Keratinocyte (primary cell): ENCODE results near the gene TGFBRAP1. TPM values are rescaled to one million over a fixed set of nuclear protein-coding genes. Genes with fewer than 3 reads are reported as not detected.

Experiments used
- DNase-seq: peaks from one replicate; pipeline ENCODE4 v3.0.0-alpha.2; 2011; ENCODE audit warnings: low read depth, missing footprints, low spot score
- FAIRE-seq: peaks from 2 replicates; lab custom pipeline; 2011; peaks lifted over from hg19 to GRCh38; lab: Jason Lieb, UNC
- H2AFZ ChIP-seq: 2 replicates; pipeline ENCODE4 v1.6.0; 2012; ENCODE audit warnings: low read length, control low read depth, inconsistent platforms; ENCODE audit not compliant: control insufficient read depth
- H3K27ac ChIP-seq: 2 replicates; pipeline ENCODE4 v1.5.1; 2011; ENCODE audit warnings: low read length; ENCODE audit not compliant: control insufficient read depth, insufficient read depth
- H3K27me3 ChIP-seq: 3 replicates; pipeline ENCODE4 v1.6.0; 2011; ENCODE audit warnings: low read length; ENCODE audit not compliant: control insufficient read depth, insufficient read depth; ENCODE audit errors: extremely low read depth
- H3K36me3 ChIP-seq, 2 experiments: 2 replicates in 1 of 2; 3 replicates in 1 of 2; pipeline ENCODE4 v1.5.1; 2011; ENCODE audit warnings: low read length in 2 of 2, mild to moderate bottlenecking in 1 of 2; ENCODE audit not compliant: control insufficient read depth in 2 of 2, insufficient read depth in 2 of 2; ENCODE audit errors: extremely low read depth in 1 of 2
- H3K4me1 ChIP-seq: 3 replicates; pipeline ENCODE4 v1.5.1; 2011; ENCODE audit warnings: low read length; ENCODE audit not compliant: control insufficient read depth, insufficient read depth; ENCODE audit errors: extremely low read depth
- H3K4me2 ChIP-seq: 3 replicates; pipeline ENCODE4 v1.6.0; 2011; ENCODE audit warnings: low read depth, low read length; ENCODE audit not compliant: control insufficient read depth, insufficient read depth; ENCODE audit errors: extremely low read depth
- H3K4me3 ChIP-seq, 3 experiments: fragments of 200-600 bp in 1 of 3; sonication (generic) in 1 of 3; 2 replicates in 2 of 3; 3 replicates in 1 of 3; pipeline ENCODE4 v1.5.1; 2011 to 2016; ENCODE audit warnings: low read length in 3 of 3, mild to moderate bottlenecking in 3 of 3, control low read depth in 2 of 3, inconsistent platforms in 1 of 3, low read depth in 1 of 3, mixed read lengths in 1 of 3, mixed run types in 1 of 3, moderate library complexity in 1 of 3; ENCODE audit not compliant: control insufficient read depth in 2 of 3, insufficient read depth in 2 of 3; ENCODE audit errors: extremely low read depth in 1 of 3
- H3K79me2 ChIP-seq: 2 replicates; pipeline ENCODE4 v1.6.0; 2012; ENCODE audit warnings: low read length; ENCODE audit not compliant: control insufficient read depth, insufficient read depth
- H3K9ac ChIP-seq: 3 replicates; pipeline ENCODE4 v1.6.0; 2011; ENCODE audit warnings: low read length; ENCODE audit not compliant: control insufficient read depth, insufficient read depth; ENCODE audit errors: extremely low read depth
- H3K9me1 ChIP-seq: 3 replicates; pipeline ENCODE4 v1.6.0; 2011; ENCODE audit warnings: low read length; ENCODE audit not compliant: control insufficient read depth, insufficient read depth; ENCODE audit errors: extremely low read depth
- H3K9me3 ChIP-seq: 2 replicates; pipeline ENCODE4 v1.5.1; 2012; ENCODE audit warnings: low read depth, low read length; ENCODE audit not compliant: control insufficient read depth
- H4K20me1 ChIP-seq: 3 replicates; pipeline ENCODE4 v1.6.0; 2011; ENCODE audit warnings: low read length; ENCODE audit not compliant: control insufficient read depth, insufficient read depth; ENCODE audit errors: extremely low read depth
- EZH2 ChIP-seq: IDR thresholded peaks from one replicate; pipeline ENCODE4 v1.6.1; 2012; ENCODE audit warnings: inconsistent platforms, mild to moderate bottlenecking, low read length, moderate library complexity
- dilution Hi-C: fragments of 300-500 bp; cut with MboI; formaldehyde crosslinking; loops from one replicate; pipeline ENCODE4 v1.7.0; 2020; ENCODE audit warnings: low sequenced_read_pairs; ENCODE audit not compliant: extremely low pct_ligation_motif_present
- polyA plus RNA-seq, 5 experiments: library from polyadenylated mRNA; depleted of rRNA in 3 of 5; stranded (reverse) in 3 of 5; stranded (forward) in 1 of 5; unstranded in 1 of 5; fragments of >200 nt; gene quantifications; 1 replicate in 1 of 5; 2 replicates in 3 of 5; 3 replicates in 1 of 5; pipeline versions ENCODE4 v1.2.1 to v1.2.3, GENCODE V29; 2011 to 2012; ENCODE audit warnings: missing spikeins in 2 of 5, low read depth in 1 of 5, low replicate concordance in 1 of 5
- TF ChIP-seq, protein P1 (sequence below), 3 experiments: IDR thresholded peaks in 1 of 3; conservative IDR thresholded peaks in 1 of 3; optimal IDR thresholded peaks in 1 of 3; 2 replicates in 2 of 3; 3 replicates in 1 of 3; pipeline versions ENCODE3 to v1.5.1; 2011; ENCODE audit warnings: low read length in 3 of 3, mild to moderate bottlenecking in 3 of 3, moderate library complexity in 2 of 3, control low read depth in 1 of 3, inconsistent platforms in 1 of 3; ENCODE audit not compliant: insufficient read depth in 2 of 3; ENCODE audit errors: extremely low read depth in 1 of 3

TGFBRAP1 gene
- polyA plus RNA-seq, 1 donor (not counting 4 experiments of a cell fraction or from before 2014, with no cell fraction given), result 9.3 TPM

- FAIRE-seq, result no peak
- H3K4me2 ChIP-seq, result no peak overlapping the region
- H3K27ac ChIP-seq, result no peak overlapping the region
- TF ChIP-seq, protein P1, sequence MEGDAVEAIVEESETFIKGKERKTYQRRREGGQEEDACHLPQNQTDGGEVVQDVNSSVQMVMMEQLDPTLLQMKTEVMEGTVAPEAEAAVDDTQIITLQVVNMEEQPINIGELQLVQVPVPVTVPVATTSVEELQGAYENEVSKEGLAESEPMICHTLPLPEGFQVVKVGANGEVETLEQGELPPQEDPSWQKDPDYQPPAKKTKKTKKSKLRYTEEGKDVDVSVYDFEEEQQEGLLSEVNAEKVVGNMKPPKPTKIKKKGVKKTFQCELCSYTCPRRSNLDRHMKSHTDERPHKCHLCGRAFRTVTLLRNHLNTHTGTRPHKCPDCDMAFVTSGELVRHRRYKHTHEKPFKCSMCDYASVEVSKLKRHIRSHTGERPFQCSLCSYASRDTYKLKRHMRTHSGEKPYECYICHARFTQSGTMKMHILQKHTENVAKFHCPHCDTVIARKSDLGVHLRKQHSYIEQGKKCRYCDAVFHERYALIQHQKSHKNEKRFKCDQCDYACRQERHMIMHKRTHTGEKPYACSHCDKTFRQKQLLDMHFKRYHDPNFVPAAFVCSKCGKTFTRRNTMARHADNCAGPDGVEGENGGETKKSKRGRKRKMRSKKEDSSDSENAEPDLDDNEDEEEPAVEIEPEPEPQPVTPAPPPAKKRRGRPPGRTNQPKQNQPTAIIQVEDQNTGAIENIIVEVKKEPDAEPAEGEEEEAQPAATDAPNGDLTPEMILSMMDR (optimal IDR thresholded peaks at IDR 0.05 in 1 of 3, IDR thresholded peaks at IDR 0.05 in 1 of 3, conservative IDR thresholded peaks at IDR 0.05 in 1 of 3; ENCODE audit: extremely low read depth in 1 of 3, insufficient read depth in 2 of 3, low read length in 3 of 3), result no peak
- no peak for TF ChIP-seq EZH2
- H3K9me1 ChIP-seq, result no peaks in the 10 kb centered on the region
- no peak for DNase-seq
- H3K4me3 ChIP-seq, result no peak overlapping the region
- H3K9me3 ChIP-seq, result no peaks in the 10 kb centered on the region
- no peaks in the 10 kb centered on the region for H4K20me1 ChIP-seq
- H2AFZ ChIP-seq, result no peak overlapping the region
- no peaks in the 10 kb centered on the region for H3K4me1 ChIP-seq
- peaks cover 25 to 34% of the 10 kb centered on the region in 2 experiments for H3K36me3 ChIP-seq
- no peaks in the 10 kb centered on the region for H3K79me2 ChIP-seq
- dilution Hi-C loops, result no loop called here
- no peak overlapping the region for H3K9ac ChIP-seq
- no peaks in the 10 kb centered on the region for H3K27me3 ChIP-seq
These were observed 55.5 kb downstream of the TGFBRAP1 start for GRCh38 chr2:105274046-105274445.

GRCh38 chr2:105272176-105272575 lies 57.4 kb downstream of the TGFBRAP1 start:
- Histone ChIP-seq H3K79me2 (no peaks in the 10 kb centered on the region), H3K36me3 (peaks cover 37 to 40% of the 10 kb centered on the region in 2 experiments), H2AFZ (no peak overlapping the region), H3K4me3 (no peak overlapping the region), H3K4me1 (no peaks in the 10 kb centered on the region), H4K20me1 (no peaks in the 10 kb centered on the region), H3K27ac (no peak overlapping the region), H3K9ac (no peak overlapping the region), H3K9me1 (no peaks in the 10 kb centered on the region), H3K4me2 (no peak overlapping the region), H3K9me3 (no peaks in the 10 kb centered on the region), H3K27me3 (no peaks in the 10 kb centered on the region)
- FAIRE-seq, result no peak
- no peak for DNase-seq
- TF ChIP-seq, protein P1 (optimal IDR thresholded peaks at IDR 0.05 in 1 of 3, IDR thresholded peaks at IDR 0.05 in 1 of 3, conservative IDR thresholded peaks at IDR 0.05 in 1 of 3; ENCODE audit: extremely low read depth in 1 of 3, insufficient read depth in 2 of 3, low read length in 3 of 3), result no peak
- TF ChIP-seq EZH2, result no peak
- dilution Hi-C loops, result no loop called here
